22Rv1 (cell line): Measurements from ENCODE around the gene CACNG1.

Experiments used
- ZFX ChIP-seq: fragments of 450-650 bp; IDR thresholded peaks from 2 replicates; pipeline ENCODE4 v1.6.1; 2017; ENCODE audit warnings: antibody characterized with exemption, borderline replicate concordance
- TF ChIP-seq, protein P1 (sequence below): fragments of 450-650 bp; IDR thresholded peaks from 2 replicates; pipeline ENCODE4 v1.5.1; 2017; ENCODE audit warnings: mild to moderate bottlenecking

DNA sequence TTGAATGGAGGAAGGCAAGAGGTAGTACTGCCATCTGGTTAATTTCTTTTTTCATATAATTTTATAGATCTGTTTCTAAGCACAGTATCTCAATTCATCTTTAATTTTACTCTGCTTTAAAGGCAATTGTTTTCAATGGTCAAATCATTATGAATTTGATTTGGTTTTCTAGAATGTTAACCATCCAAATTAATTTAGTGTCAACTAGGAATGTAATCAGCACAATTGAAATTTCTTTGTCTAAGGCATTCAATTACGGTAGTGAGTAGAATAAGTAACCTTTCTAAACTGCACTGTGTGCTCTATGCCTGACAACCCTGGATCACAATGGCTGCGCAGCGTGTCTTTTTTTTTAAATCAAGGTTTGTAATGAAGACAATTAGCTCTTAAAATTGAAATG, 44.3 kb downstream of the CACNG1 start:
- TF ChIP-seq, protein P1, sequence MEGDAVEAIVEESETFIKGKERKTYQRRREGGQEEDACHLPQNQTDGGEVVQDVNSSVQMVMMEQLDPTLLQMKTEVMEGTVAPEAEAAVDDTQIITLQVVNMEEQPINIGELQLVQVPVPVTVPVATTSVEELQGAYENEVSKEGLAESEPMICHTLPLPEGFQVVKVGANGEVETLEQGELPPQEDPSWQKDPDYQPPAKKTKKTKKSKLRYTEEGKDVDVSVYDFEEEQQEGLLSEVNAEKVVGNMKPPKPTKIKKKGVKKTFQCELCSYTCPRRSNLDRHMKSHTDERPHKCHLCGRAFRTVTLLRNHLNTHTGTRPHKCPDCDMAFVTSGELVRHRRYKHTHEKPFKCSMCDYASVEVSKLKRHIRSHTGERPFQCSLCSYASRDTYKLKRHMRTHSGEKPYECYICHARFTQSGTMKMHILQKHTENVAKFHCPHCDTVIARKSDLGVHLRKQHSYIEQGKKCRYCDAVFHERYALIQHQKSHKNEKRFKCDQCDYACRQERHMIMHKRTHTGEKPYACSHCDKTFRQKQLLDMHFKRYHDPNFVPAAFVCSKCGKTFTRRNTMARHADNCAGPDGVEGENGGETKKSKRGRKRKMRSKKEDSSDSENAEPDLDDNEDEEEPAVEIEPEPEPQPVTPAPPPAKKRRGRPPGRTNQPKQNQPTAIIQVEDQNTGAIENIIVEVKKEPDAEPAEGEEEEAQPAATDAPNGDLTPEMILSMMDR, result no peak
- TF ChIP-seq ZFX, result no peak
